DND-41 (cell line): ENCODE measurements around the gene PUS3.
A peak's percentile ranks its signal among the peaks of the same experiment; 100 is the strongest.

Experiments
- ATAC-seq: fragments of 200-7000 bp; cut with Tn5 transposase; 3 replicates; pipeline ENCODE4 v1.9.1; 2021; ENCODE audit warnings: low read depth; ENCODE audit not compliant: insufficient read depth
- DNase-seq: peaks from one replicate; pipeline ENCODE4 v3.0.0-alpha.2; 2020
- H2AFZ ChIP-seq: 2 replicates; pipeline ENCODE4 v1.6.0; 2012; ENCODE audit warnings: low read depth, low read length
- H3K27ac ChIP-seq: 2 replicates; pipeline ENCODE4 v1.5.1; 2012; ENCODE audit warnings: low read length, inconsistent platforms
- H3K27me3 ChIP-seq: fragments of 200-600 bp; sonication (generic); 2 replicates; pipeline ENCODE4 v1.6.0; 2012; ENCODE audit warnings: low read length, mild to moderate bottlenecking, inconsistent platforms; ENCODE audit not compliant: insufficient read depth, poor library complexity
- H3K36me3 ChIP-seq: 2 replicates; pipeline ENCODE4 v1.5.1; 2012; ENCODE audit warnings: low read length, inconsistent platforms; ENCODE audit not compliant: insufficient read depth
- H3K4me1 ChIP-seq: 2 replicates; pipeline ENCODE4 v1.5.1; 2012; ENCODE audit warnings: mild to moderate bottlenecking, low read length; ENCODE audit not compliant: insufficient read depth
- H3K4me2 ChIP-seq: 2 replicates; pipeline ENCODE4 v1.6.0; 2012; ENCODE audit warnings: mild to moderate bottlenecking, moderate library complexity, low read length, inconsistent platforms; ENCODE audit not compliant: insufficient read depth
- H3K4me3 ChIP-seq, 2 experiments: fragments of 200-600 bp in 1 of 2; shearing (Covaris generic) in 1 of 2; 2 replicates each; pipeline ENCODE4 v1.5.1; 2012 to 2016; ENCODE audit warnings: inconsistent platforms in 2 of 2, low read length in 2 of 2, mild to moderate bottlenecking in 2 of 2, low read depth in 1 of 2, moderate library complexity in 1 of 2
- H3K79me2 ChIP-seq: 2 replicates; pipeline ENCODE4 v1.6.0; 2012; ENCODE audit warnings: low read length, inconsistent platforms; ENCODE audit not compliant: insufficient read depth
- H3K9ac ChIP-seq: 2 replicates; pipeline ENCODE4 v1.6.0; 2012; ENCODE audit warnings: low read depth, mild to moderate bottlenecking, inconsistent platforms, low read length, moderate library complexity
- H3K9me3 ChIP-seq: 2 replicates; pipeline ENCODE4 v1.5.1; 2012; ENCODE audit warnings: low read length, moderate library complexity, mild to moderate bottlenecking, inconsistent platforms; ENCODE audit not compliant: insufficient read depth, severe bottlenecking
- H4K20me1 ChIP-seq: 2 replicates; pipeline ENCODE4 v1.6.0; 2012; ENCODE audit warnings: low read length; ENCODE audit not compliant: insufficient read depth
- EZH2 ChIP-seq: IDR thresholded peaks from 3 replicates; pipeline ENCODE4 v1.6.1; 2012; ENCODE audit warnings: borderline replicate concordance, low read depth, mild to moderate bottlenecking, moderate library complexity, low read length, inconsistent platforms; ENCODE audit not compliant: severe bottlenecking
- TF ChIP-seq, protein P1 (sequence below): IDR thresholded peaks from 2 replicates; pipeline ENCODE4 v1.5.1; 2012; ENCODE audit warnings: borderline replicate concordance, low read length, moderate library complexity, mild to moderate bottlenecking; ENCODE audit not compliant: poor library complexity, severe bottlenecking; ENCODE audit errors: extremely low read depth

PUS3 gene

DNA sequence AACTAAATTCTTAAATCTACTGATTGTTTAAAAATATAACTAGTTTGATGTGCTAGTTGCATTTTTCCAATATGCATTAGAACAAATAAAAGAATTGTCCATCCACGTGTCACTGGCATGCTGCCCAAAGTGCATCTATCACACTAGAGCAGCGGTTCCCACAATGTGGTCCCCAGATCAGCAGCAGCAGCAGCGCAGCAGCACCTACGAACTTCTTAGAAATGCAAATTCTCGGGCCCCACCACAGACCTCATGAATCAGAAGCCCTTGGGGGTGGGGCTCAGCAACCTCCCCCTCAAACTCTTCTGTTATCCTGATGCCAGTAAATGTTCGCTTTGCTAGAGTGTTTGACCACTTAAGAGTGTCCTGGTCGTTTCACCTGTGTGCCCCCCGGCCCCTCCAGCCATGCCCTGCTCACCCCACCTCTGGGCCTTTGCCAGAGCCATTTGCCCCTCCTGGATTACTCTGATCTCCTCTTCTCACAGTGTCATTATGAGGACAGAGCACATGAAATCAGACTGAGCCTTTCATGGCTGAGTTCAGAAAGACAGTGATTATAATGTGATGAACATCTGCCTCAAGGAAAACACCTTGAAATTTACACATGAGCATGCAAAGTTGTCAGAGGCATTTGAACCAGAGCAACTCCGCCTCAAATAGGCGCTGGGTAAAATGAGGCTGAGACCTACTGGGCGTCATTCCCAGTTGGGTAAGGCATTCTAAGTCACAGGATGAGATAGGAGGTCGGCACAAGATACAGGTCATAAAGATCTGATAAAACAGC is 30.2 kb upstream of the PUS3 start:
- H3K4me3 ChIP-seq: no peak overlapping the region
- TF ChIP-seq, protein P1, sequence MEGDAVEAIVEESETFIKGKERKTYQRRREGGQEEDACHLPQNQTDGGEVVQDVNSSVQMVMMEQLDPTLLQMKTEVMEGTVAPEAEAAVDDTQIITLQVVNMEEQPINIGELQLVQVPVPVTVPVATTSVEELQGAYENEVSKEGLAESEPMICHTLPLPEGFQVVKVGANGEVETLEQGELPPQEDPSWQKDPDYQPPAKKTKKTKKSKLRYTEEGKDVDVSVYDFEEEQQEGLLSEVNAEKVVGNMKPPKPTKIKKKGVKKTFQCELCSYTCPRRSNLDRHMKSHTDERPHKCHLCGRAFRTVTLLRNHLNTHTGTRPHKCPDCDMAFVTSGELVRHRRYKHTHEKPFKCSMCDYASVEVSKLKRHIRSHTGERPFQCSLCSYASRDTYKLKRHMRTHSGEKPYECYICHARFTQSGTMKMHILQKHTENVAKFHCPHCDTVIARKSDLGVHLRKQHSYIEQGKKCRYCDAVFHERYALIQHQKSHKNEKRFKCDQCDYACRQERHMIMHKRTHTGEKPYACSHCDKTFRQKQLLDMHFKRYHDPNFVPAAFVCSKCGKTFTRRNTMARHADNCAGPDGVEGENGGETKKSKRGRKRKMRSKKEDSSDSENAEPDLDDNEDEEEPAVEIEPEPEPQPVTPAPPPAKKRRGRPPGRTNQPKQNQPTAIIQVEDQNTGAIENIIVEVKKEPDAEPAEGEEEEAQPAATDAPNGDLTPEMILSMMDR: no peak
- no peak for TF ChIP-seq EZH2

DNA sequence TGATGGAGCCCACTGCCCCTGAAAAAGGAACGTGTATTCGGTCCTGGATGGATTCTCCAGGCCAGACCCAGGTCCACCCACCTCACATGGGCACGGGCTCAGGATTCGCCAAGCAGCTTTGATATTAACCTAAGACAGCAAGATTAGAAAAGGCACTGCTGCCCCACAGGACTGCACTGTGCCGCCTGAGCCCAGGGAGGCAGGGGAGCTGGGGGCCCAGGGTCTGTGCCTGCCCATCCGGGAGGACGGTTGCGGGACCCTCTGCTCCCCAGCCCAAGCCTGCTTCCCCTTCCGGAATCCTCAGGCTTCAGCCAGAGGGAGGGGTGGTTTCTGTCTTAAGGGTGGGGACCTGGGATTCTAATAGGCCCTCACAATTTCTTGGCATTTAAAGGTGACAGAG is 29.3 kb upstream of the PUS3 start:
- H3K4me2 ChIP-seq: no peak overlapping the region

More for the DNA sequence above, 30.2 kb upstream of the PUS3 start:
- Histone ChIP-seq H3K4me1 (peaks cover 2% of the 10 kb centered on the region), H3K4me2 (no peak overlapping the region), H3K27me3 (peaks cover 14% of the 10 kb centered on the region), H3K79me2 (no peaks in the 10 kb centered on the region), H3K36me3 (no peaks in the 10 kb centered on the region), H3K27ac (no peak overlapping the region), H2AFZ (no peak overlapping the region), H3K9ac (no peak overlapping the region), H3K9me3 (no peaks in the 10 kb centered on the region), H4K20me1 (no peaks in the 10 kb centered on the region)
- ATAC-seq (peak; percentile 31; the same call in 1 of the 3 replicates), DNase-seq (peak; percentile 12)

DNA sequence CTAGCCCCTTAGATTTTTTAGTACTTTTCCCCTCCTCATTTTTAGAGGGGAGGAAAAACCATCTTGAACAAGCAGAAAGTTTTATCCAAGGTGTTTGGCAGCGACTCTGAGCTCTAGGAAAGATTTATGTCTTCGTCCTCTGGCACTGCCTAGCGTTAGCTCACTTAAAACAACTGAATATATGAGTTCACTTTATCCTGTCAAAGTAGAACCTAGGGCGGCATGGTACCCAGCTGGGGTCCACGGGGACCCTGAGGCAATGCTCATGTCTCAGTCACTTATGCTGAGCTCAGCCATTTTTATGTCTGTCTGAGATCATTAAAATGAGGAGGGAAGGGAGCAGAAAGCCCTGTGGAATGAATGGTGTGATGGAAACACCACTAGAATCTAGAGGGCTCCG is 28.7 kb upstream of the PUS3 start:
- peaks cover 14% of the 10 kb centered on the region for H3K27me3 ChIP-seq
- ATAC-seq (no peak), DNase-seq (no peak)
- H3K27ac ChIP-seq: no peak overlapping the region
- H3K4me3 ChIP-seq: no peak overlapping the region
- no peaks in the 10 kb centered on the region for H3K9me3 ChIP-seq
- no peak overlapping the region for H2AFZ ChIP-seq
- TF ChIP-seq, protein P1: no peak
- TF ChIP-seq EZH2: no peak
- H3K4me1 ChIP-seq: no peaks in the 10 kb centered on the region
- no peaks in the 10 kb centered on the region for H4K20me1 ChIP-seq
- H3K36me3 ChIP-seq: no peaks in the 10 kb centered on the region
- no peak overlapping the region for H3K4me2 ChIP-seq
- H3K9ac ChIP-seq: no peak overlapping the region
- no peaks in the 10 kb centered on the region for H3K79me2 ChIP-seq

More for the DNA sequence above, 29.3 kb upstream of the PUS3 start:
- Histone ChIP-seq H2AFZ (no peak overlapping the region), H3K9me3 (no peaks in the 10 kb centered on the region), H3K79me2 (no peaks in the 10 kb centered on the region), H3K9ac (no peak overlapping the region), H3K4me1 (no peaks in the 10 kb centered on the region), H4K20me1 (no peaks in the 10 kb centered on the region), H3K4me3 (no peak overlapping the region), H3K27ac (no peak overlapping the region), H3K36me3 (no peaks in the 10 kb centered on the region), H3K27me3 (peaks cover 14% of the 10 kb centered on the region)
- no peak for DNase-seq
- no peak for ATAC-seq
- no peak for TF ChIP-seq EZH2
- TF ChIP-seq, protein P1: no peak
